HS-27A (cell line): ENCODE results near the gene CYGB.

Experiments
- DNase-seq: peaks from one replicate; pipeline ENCODE4 v3.0.0-alpha.2; 2012; ENCODE audit warnings: low read depth, missing footprints

Gene CYGB

DNA sequence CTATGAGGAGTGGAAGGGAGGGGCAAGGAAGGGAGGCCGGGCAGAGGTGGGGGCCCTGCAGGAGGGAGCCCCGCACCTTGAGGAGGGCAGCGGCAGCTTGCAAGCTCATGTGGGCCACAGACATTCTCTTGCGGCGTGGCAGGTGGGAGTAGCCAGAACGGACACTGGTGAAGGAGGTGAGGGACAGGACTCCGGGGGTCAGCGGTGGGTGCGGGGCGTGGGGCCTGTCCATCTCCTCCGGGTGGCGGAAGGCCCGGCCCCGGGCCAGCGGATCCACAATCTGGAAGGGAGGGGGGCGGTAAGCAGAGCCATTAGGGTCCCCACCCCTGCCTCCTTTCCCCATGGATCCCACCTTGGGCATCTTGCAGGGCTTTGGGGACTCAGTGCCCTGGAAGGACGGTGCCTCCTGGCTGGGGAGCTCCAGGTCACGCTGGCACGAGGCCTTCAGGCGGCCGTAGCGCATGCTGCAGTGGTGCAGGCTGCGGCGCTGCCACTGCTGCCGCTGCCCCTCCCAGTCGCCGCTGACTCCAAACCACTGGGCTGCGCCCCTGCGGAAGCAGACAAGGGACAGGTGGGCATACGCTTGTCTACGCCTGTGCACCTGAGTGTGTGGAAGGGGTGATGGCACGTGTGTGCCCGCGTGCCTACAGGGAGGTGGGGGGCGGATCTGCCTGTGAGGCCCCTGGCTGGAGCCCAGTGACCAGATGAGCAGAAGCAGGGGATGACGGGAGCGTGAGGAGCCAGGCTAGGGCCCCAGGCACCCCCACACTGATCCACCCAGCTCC lies 58.6 kb downstream of the CYGB start:
- DNase-seq: no peak

DNA sequence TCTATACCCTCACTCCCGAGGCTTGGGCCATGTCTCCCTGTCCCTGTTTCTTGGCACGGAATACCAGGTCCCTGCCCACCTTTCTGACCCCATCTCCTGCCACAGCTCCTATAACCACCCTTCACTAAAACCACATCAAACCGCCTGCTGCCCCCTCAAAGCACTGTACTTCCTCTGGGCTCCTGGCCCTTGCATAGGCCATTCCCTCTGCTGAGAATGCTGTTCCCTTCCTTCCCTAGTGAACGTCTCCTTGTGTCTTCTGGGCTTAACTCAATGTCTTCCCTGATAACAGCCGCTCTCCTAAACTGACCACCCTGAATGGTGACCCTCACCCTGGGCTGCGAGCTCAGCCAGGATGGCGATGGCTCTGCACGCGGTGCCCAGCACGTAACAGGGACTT lies 59.4 kb downstream of the CYGB start:
- DNase-seq: no peak

GRCh38 chr17:76477576-76477975 lies 59.9 kb downstream of the CYGB start:
- no peak for DNase-seq
